ENCODE data around the gene PMAIP1. TPM values are rescaled to one million over a fixed set of nuclear protein-coding genes. Genes with fewer than 3 reads are reported as not detected.

Gene PMAIP1
- total and polyA plus RNA-seq, 9 of the 15 experiments (the other 6 are each of a cell fraction or from before 2014, with no cell fraction given), result 8.0 to 22.9 (median 14.9) TPM

DNA sequence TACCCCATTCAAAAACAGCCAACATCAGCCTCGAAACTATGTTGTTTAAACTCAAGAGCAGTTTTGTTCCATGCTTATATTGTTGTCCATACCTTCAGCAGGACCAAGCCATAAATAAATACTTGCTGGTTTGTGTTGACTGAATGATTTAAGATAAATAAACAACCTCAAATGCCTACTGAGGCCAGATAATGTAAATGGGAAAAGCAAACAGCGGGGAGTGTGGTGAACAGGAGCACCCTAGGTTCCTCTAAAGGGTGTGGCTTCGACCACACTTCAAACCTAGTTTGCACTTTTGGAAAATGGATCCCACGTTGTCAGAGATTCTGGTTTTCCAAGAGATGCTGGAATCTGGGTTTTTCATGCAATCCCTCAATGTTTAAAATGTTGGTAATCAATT lies 1.7 kb upstream of the PMAIP1 start:
- in situ Hi-C loops (cut with MboI), result no loop called here
- H2AFZ ChIP-seq (ENCODE audit: low read depth, low read length), result no peak overlapping the region
- BruUV-seq (replicated peaks), result no TSS peak
- no peak overlapping the region for H3K4me2 ChIP-seq (ENCODE audit: insufficient read depth, low read length)
- H3K36me3 ChIP-seq (ENCODE audit: control insufficient read depth, insufficient read depth, low read length), result peaks cover 12% of the 10 kb centered on the region
- peaks cover 33% of the 10 kb centered on the region for H3K79me2 ChIP-seq (ENCODE audit: control insufficient read depth, insufficient read depth, low read length)
- ChIA-PET CTCF (ENCODE audit: low intra/inter-chr PET ratio) (no interaction called here), POLR2A (interaction anchor here (3.1 kb wide), 1 partner anchor 21 kb away, joined by 15 read pairs; no protein-coding TSS in a partner anchor)
- H3K9me1 ChIP-seq (ENCODE audit: control insufficient read depth, insufficient read depth, low read length), result no peaks in the 10 kb centered on the region
- FAIRE-seq (no peak), ATAC-seq (no peak), DNase-seq (ENCODE audit: extremely low read depth in 1 of 4, low spot score in 3 of 4) (no peak)
- H3K4me3 ChIP-seq, result no peak overlapping the region
- H3K4me1 ChIP-seq (replicated peaks in 1 of 2; ENCODE audit: control insufficient read depth in 2 of 2, insufficient read depth in 2 of 2, low read length in 2 of 2), result peaks cover 7 to 14% of the 10 kb centered on the region in 2 experiments; a peak in 4 of 5 replicates
- intact Hi-C loops (cut with micrococcal nuclease), result loop anchor here (2.0 kb wide), 1 partner anchor 61 kb away; no protein-coding TSS in a partner anchor
- H3K27ac ChIP-seq (ENCODE audit: extremely low read depth, low read depth, low read length), result no peak overlapping the region
- H3K9ac ChIP-seq (ENCODE audit: insufficient read depth in 1 of 2, low read depth in 2 of 2, low read length in 2 of 2), result no peak overlapping the region
- WGBS (ENCODE audit: insufficient coverage, low coverage, missing lambda C conversion rate), result 35% methylated on average over 3 of the region's 4 CpGs
- 0 out of 2 replicates have a peak, but pooled peaks cover 6% of the 10 kb centered on the region for H4K20me1 ChIP-seq (replicated peaks; ENCODE audit: control insufficient read depth, insufficient read depth, low read length)
- H3K9me3 ChIP-seq (replicated peaks; ENCODE audit: control insufficient read depth, insufficient read depth, low read depth, low read length), result no peaks in the 10 kb centered on the region
- TF ChIP-seq TCF3 (CRISPR knock-in tag; IDR thresholded peaks at IDR 0.05), result no peak
- TF ChIP-seq, protein P1, sequence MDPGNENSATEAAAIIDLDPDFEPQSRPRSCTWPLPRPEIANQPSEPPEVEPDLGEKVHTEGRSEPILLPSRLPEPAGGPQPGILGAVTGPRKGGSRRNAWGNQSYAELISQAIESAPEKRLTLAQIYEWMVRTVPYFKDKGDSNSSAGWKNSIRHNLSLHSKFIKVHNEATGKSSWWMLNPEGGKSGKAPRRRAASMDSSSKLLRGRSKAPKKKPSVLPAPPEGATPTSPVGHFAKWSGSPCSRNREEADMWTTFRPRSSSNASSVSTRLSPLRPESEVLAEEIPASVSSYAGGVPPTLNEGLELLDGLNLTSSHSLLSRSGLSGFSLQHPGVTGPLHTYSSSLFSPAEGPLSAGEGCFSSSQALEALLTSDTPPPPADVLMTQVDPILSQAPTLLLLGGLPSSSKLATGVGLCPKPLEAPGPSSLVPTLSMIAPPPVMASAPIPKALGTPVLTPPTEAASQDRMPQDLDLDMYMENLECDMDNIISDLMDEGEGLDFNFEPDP (CRISPR knock-in tag; IDR thresholded peaks at IDR 0.05), result no peak
- no peak for TF ChIP-seq WHSC1 (IDR thresholded peaks at IDR 0.05; ENCODE audit: low read length)
- peak; percentile 16 for TF ChIP-seq MEIS2 (IDR thresholded peaks at IDR 0.05; ENCODE audit: partially characterized antibody)
- no peaks in the 10 kb centered on the region for H3K27me3 ChIP-seq (ENCODE audit: control insufficient read depth in 2 of 2, insufficient read depth in 2 of 2, low read length in 2 of 2)
